Spleen (tissue), 7 donors: Measurements from ENCODE around the gene ATF3.

Source experiments
- CTCF ChIP-seq, 11 experiments: fragments of 200-600 bp in 7 of 11; fragments of 450-650 bp in 4 of 11; sonication (generic) in 4 of 11; IDR thresholded peaks in 8 of 11; conservative IDR thresholded peaks in 3 of 11; 1 replicate in 7 of 11; 2 replicates in 4 of 11; pipeline versions ENCODE4 v1.4.0 to v1.8.0; 2016 to 2021; ENCODE audit warnings: antibody characterized with exemption in 11 of 11, inconsistent platforms in 4 of 11, mild to moderate bottlenecking in 1 of 11
- POLR2A ChIP-seq, 3 donors: fragments of 450-650 bp; IDR thresholded peaks; one replicate each; pipeline ENCODE4 v1.5.1; 2017; ENCODE audit warnings: antibody characterized with exemption in 3 of 3, mild to moderate bottlenecking in 1 of 3
- POLR2AphosphoS5 ChIP-seq, 3 donors: sonication (generic); formaldehyde crosslinking; IDR thresholded peaks; one replicate each; pipeline ENCODE4 v1.5.1; 2017; ENCODE audit warnings: antibody characterized with exemption in 3 of 3
- donor health status: DM: no; HTN: no; CAD: no; lungs with moderate emphysema.
- donor health status: DM: no; HTN: no; CAD: no.
- donor health status: DM: no; HTN: no; CAD: no.

GRCh38 chr1:212559929-212560328, 48.6 kb upstream of the ATF3 start:
- TF ChIP-seq CTCF (IDR thresholded peaks at IDR 0.05 in 8 of 11, conservative IDR thresholded peaks at IDR 0.05 in 3 of 11) (no peak), POLR2AphosphoS5 (IDR thresholded peaks at IDR 0.05) (no peak), POLR2A (IDR thresholded peaks at IDR 0.05) (no peak)
